Endometrium (tissue), 2 donors: Measurements from ENCODE around the gene NKAPD1.
"Not testable (repeated sequence)": the region's sequence is repeated elsewhere in the genome, so short reads cannot be mapped to it uniquely, and the experiment has no call there.

ENCODE experiments used
- FAIRE-seq: peaks from 2 replicates; lab custom pipeline; 2012; peaks lifted over from hg19 to GRCh38; lab: Jason Lieb, UNC
- donor health status: control.
- donor health status: control.

Gene NKAPD1, protein sequence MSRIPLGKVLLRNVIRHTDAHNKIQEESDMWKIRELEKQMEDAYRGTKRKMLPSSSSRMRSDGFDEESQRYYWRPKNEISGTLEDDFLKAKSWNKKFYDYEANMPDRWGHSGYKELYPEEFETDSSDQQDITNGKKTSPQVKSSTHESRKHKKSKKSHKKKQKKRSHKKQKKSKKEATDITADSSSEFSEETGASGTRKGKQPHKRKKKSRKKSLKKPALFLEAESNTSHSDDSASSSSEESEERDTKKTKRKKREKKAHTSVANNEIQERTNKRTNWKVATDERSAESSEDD

DNA sequence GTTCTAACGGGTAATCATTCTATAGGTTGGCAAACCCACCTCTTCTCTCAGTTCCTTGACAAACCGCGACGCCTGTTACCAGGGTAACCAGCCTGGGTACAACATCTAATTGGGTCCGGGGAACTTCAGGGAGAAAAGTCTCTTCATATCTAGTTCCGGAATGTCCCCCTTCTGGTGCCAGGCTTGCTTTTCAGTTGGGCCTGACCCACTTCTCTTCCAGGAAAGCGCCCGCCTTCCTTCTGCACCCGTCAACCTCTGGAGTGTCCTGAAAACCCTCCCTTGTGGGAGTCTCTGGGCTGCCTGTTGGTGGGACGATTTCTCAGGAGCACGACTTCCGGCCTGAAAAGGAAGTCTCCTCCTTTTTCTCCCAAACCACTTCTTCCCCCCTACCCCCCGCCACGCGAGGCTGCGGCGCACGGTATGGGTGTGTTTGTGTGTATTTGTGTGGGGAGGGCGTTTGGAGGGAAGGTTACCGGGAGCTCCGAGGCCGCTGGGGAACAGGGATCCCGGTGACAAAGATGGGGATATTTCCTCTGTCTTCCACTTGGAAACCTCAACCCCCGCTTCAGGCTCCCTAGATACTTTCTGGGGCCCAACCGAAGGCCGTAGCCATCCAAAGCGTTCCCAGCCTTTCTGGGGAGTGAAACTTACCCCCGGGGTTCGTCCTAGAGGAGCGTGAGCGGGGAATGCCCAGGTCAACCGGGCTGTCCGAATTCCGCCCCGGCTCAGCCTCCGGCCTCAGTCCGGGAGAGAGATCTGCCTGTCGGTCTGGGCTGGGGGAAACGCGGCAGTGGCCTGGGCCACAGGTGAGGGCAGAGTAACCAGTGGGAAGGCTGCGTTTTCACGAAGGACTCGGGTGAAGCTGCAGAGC, at the start of gene NKAPD1, which contains the start of gene PIH1D2:
NKAPD1 (plus strand) TSS at position 359 of the 871 bp plus-strand sequence. CDS start 1,276 bp downstream, outside the sequence.
PIH1D2 (minus strand) TSS at position 77 of the 871 bp plus-strand sequence. CDS start 843 bp downstream, outside the sequence.
- no peak for FAIRE-seq

DNA sequence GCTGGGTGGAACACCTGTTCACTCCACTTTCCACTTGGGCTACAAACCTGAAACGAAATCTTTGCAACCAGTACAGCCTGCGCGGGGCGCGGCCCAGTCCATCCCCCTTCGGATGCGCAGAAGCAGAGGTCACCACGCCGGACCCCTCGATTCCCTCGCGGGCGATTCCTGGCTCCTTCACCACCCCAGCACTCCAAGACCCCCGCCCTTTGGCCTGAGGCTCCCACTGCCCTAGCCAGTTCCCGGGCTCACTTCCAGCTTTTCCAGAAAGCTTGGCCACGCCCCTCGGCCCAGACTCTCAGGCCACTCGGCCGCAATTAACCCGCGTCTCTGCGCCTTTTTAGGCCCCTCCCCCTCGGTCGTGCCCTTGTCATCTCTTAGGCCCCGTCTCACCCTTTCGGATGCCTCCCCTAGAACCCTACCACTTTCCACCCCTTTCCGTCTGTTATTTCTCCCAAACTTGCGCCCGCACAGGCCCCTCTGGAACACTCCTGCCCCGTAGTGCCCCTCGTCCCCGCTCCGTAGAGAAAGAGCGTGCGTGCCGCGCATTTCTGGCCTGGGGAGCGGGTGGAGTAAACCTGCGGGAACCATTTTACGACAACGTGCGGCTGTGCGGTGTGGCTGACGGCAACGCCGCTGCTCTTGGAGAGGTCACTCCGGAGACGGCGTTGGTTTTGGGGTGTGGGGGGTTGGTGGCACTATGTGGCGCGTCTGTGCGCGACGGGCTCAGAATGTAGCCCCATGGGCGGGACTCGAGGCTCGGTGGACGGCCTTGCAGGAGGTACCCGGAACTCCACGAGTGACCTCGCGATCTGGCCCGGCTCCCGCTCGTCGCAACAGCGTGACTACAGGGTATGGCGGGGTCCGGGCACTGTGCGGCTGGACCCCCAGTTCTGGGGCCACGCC, 49.1 kb upstream of the NKAPD1 start, which contains the start of gene DLAT:
DLAT (plus strand) TSS at position 636 of the 906 bp plus-strand sequence; CDS start at position 701, 65 bp downstream.
- no peak for FAIRE-seq

DNA sequence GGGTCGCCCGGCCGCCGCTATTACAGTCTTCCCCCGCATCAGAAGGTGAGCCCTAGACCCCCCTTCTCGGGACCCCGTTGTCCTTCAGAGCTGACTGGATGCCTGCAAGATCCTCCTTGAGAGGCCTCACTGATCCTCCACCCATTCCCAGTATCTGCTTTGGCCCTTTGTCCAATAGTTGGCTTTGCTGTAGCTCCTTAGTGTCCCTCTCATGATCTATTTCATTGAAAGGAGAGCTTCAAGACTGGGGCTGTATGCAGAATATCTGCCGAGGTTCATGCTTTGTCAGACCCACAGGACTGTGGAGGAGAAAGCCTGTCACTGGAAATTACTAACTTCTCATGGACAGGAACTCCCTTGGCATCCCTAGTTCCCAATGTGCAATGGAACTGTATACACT, 48.4 kb upstream of the NKAPD1 start:
- no peak for FAIRE-seq

DNA sequence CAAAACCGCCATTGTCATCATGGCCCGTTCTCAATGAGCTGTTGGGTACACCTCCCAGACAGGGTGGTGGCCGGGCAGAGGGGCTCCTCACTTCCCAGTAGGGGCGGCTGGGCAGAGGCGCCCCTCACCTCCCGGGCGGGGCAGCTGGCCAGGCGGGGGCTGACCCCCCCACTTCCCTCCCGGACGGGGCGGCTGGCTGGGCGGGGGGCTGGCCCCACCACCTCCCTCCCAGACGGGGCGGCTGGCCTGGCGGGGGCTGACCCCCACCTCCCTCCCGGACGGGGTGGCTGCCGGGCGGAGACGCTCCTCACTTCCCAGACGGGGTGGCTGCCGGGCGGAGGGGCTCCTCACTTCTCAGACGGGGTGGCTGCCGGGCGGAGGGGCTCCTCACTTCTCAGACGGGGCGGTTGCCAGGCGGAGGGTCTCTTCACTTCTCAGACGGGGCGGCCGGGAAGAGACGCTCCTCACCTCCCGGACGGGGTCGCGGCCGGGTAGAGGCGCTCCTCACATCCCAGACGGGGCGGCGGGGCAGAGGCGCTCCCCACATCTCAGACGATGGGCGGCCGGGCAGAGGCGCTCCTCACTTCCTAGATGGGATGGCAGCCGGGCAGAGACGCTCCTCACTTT, 47.2 kb upstream of the NKAPD1 start:
- not testable (repeated sequence) for FAIRE-seq

DNA sequence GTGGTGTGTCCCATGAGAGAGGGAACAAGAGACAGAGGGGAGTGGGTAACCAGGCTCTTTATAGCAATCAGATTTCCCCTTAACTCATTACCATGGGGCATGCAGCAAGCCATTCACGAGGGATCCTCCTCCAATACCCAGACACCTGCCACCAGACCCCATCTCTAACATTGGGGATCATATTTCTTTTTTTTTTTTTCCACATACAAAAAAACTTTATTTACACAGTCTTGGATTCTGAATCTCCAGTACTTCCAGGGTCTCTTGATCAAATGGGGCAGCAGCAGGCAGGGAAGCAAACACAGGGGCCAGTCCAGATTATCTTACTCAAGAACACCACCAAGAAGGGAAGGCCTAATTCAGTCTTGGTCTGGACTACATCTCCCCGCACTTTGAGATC, 44.6 kb upstream of the NKAPD1 start:
- FAIRE-seq, result no peak

DNA sequence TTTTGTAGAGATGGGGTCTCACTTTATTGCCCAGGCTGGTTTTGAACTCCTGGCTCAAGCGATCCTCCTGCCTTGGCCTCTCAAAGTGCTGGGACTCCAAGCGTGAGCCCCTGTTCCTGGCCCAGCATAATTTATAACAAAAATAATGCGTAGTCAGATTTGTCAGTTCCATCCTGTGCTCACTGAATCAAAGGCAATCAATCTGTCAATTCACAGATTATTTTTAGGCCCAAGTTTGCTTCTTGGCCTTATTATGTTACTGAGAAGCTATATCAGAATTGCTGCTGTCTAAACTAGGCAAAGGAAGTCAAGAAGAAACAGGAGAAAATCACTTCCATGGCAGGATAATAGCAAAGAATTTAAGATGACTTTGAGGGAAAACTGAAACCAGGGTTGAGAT, 40.2 kb upstream of the NKAPD1 start:
- no peak for FAIRE-seq

DNA sequence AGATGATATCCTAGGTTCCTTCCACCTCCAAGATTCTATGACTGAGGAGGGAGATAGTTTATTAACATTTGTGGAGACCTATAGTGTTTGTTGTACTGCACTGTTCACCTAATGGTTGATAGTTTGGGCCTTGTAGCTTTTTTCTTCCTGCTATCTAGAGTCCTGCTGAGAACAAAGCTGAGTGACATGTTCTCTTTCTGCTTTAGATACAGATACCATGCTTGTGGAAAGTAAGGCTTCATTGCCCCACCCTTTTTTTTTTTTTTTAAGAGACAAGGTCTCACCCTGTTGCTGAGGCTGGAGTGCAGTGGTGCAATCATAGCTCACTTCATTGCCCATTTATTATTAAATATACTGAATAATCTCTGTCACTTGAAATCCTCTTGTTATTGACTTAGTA, 36.6 kb upstream of the NKAPD1 start:
- no peak for FAIRE-seq

DNA sequence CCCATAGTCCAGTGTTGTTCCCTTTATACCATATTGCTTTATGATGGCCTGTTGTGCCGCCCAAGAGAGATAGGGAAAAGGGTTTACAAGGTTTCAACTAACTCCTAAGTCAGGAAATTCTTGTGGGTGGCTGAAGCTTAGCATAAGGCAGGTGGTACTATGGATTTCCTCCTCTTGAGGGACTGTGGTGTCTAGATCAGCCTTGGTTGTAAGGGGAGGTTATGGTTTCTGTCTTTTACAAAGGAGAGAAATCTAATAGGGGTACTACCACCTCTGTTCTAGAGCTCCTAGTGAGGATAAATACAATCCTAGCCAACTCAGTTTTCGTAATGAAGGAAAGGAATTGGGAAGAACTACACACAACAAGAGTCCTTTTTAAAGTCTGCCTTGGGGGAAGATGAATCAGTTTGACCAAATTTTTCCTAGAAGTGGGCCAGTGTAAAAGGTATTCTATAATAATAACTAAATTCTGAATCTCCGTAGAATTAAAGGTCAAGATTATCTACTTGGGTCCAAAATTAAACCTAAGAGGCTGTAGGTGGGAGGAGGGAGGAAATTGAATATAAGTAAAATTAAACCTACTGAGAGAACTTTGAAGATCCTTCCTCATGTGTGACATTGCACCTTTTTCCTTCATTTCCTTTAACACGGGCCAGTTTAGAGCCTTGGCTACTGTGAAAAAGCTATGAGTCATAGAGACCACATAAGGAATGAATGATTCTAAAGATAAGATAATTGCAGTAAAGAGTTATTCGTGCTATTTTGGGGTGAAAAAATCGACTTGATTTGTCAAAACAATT, 31.7 kb upstream of the NKAPD1 start:
- no peak for FAIRE-seq

DNA sequence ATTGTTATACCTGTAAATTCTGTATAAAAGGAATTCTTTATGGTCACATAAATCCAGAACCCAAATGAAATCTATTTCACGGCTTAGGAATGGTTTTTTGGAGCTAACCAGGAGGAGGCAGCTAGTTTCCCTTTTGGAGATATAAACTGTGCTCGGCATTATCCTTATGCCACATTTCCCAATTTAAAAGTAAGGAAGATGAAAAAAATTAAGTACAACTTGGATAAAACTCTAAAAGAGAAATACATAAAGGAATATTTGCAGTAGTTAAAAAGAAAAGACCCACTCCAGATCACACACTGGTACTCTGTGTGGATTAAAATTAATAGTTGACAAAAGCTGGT, 31.2 kb upstream of the NKAPD1 start:
- no peak for FAIRE-seq

DNA sequence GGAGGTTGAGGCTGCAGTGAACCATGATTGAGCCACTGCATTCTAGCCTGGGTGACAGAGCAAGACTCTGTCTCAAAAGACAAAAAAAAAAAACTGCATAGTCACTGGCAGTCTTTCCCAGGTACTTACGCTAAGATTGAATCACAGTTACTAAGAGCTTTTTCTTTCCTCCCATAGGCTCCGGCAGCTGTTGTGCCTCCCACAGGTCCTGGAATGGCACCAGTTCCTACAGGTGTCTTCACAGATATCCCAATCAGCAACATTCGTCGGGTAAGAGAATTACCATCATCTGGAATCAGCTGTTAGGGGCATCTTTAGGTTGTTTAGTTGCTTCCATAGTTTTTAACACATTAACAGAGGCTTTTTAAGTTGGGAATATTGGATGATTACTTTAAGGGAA, 29.1 kb upstream of the NKAPD1 start:
- no peak for FAIRE-seq

DNA sequence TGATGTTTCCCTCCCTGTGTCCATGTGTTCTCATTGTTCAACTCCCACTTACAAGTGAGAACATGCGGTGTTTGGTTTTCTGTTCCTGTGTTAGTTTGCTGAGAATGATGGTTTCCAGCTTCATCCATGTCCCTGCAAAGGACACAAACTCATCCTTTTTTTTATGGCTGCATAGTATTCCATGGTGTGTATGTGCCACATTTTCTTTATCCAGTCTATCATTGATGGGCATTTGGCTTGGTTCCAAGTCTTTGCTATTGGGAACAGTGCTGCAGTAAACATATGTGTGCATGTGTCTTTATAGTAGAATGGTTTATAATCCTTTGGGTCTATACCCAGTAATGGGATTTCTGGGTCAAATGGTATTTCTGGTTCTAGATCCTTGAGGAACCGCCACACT, 27.5 kb upstream of the NKAPD1 start:
- FAIRE-seq, result not testable (repeated sequence)

DNA sequence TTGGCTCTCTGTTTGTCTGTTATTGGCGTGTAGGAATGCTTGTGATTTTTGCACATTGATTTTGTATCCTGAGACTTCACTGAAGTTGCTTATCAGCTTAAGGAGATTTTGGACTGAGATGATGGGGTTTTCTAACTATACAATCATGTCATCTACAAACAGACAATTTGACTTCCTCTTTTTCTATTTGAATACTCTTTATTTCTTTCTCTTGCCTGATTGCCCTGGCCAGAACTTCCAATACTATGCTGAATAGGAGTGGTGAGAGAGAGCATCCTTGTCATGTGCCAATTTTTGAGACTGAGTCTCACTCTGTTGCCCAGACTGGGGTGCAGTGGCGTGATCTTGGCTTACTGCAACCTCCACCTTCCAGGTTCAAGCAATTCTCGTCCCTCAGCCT, 25.8 kb upstream of the NKAPD1 start:
- FAIRE-seq, result not testable (repeated sequence)

DNA sequence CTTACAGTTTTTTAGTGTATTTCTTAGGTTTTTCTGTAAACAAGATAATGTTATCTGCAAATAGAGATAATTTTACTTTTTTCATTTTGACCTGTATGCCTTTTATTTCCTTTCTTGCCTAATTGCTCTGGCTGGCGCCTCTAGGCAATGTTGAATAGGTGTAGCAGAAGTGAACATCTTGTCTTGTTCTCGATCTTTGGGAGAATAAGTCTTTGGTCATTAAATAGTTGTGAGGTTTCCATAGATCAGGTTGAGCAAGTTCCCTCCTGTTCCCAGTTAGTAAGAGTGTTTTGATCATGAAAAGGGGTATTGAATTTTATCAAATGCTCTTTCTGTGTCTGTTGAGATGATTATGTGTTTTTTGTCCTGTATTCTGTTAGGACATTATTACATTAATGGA, 24.3 kb upstream of the NKAPD1 start:
- no peak for FAIRE-seq

DNA sequence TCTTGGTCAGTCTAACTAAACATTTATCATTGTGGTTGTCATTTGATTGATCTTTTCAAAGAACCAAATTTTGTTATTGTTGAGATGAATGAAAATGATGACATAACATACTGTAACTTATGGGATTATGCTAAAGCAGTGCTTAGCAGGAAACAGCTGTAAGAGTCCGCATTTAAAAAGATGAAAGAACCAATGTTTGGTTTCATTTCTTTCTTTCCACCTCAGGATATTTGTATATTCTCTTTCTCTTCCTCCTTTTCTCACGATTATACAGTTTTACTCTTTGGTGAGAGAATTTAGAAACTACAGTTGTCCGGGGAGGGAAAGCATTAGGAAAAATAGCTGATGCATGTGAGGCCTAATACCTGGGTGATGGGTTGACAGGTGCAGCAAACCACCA, 23.4 kb upstream of the NKAPD1 start:
- no peak for FAIRE-seq

DNA sequence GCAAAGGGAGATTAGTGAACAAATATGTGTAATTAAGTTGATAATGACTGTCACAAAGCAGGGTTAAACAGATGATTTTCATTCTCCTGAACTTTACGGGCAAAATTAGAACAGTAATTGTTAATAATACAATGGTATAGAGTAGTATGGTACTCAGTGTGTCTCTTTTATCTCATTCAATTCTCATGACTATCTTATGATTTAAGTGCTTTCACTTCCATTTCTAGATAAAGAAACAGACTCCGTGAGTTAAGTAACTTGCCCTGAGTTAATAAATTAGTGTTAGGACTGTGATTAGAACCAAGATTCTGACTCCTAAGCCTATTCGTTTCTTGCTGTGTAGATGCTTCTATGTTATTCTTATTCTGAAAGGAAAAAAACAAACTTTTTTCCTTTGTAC, 22.3 kb upstream of the NKAPD1 start:
- FAIRE-seq, result no peak

DNA sequence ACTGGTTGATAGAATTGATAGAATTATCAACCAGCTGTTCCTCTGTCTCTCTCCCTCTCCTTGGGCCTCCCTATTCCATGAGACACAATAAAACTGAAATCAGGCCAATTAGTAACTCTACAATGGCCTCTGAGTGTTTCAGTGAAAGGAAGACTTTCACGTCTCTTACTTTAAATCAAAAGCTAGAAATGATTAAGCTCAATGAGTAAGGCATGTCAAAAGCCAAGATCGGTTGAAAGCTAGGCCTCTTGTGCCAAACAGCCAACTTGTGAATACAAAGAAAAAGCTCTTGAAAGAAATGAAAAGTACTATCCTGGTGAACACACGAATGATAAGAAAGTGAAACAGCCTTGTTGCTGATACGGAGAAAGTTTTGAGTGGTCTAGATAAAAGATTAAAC, 16.9 kb upstream of the NKAPD1 start:
- no peak for FAIRE-seq

DNA sequence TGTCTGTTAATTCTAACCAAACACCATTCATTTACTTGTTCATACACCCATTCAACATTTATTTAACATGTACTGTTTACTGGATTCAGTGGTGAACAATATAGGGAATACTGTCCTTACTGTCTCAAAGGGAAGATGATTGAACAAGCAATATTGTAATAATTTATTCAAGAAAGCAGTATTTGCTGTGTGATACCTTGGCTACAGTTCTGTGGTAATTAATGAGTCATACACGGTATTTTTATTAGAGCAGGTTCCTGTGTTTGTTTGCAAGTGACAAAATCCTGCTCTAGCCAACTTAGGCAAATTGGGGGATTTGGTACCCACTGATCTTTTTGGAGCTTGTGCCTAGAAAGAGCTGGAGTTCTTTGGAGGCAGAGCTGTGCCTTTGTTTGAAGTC, 16.0 kb upstream of the NKAPD1 start:
- no peak for FAIRE-seq

DNA sequence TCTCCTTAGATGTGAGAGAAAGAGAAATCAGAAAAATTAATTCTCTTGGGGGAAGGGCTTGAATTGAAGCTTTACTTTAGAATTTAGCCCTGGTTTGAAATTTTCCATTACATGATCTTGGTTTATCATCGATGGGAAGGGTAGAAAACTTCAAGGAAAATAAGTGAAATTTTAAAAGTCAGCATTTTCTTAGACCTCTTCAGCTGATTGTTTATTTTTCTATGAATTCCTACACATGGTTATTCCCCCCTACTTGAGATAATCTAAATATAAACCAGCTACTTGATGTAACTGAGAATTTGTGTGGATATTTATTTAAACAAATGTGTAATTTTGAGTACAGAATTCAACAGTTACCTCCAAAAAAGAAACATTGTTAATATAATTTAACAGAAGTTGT, 11.2 kb upstream of the NKAPD1 start:
- FAIRE-seq, result no peak

DNA sequence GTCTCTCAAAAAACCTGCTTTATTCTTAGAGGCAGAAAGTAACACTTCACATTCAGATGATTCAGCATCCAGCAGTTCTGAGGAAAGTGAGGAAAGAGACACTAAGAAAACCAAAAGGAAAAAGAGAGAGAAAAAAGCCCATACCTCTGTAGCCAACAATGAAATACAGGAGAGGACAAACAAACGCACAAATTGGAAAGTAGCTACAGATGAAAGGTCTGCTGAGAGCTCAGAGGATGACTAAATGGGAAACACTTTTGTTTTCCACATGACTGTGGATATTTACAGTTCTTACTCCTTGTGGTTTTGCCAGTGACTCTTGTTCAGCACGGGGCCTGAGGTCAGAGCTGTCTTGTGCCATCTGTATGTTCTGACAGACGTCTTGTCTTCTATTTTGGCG, 8.6 kb downstream of the NKAPD1 start:
- FAIRE-seq, result no peak

DNA sequence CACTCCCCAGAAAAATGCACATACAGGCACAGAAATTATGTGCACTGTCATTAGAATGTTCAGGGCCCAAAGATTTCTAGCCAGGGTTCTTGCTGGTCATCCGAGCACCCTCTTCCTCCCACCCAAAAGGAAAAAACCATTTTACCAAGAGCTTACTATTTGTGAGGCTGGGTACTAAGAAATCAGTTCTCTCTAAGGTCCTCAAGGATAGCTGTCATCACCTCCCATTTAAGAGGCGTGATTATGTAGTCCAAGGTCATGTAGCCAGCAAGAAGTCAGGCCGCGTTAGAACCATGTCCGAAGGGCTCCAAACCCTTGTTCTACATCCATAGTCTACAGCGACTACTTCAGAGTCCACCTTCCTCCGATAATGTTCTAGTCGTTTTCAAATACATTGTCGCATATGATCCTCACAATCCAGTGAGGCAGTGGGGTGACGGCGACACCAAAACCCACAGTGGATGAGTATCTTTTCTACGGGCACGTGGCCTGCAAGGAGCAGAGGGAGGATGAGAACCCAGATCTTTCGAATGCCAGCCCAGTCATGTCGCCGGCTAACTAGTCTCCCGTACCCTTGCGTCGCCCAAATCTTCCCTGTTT, 11.8 kb downstream of the NKAPD1 start:
- no peak for FAIRE-seq
